ENCODE data around the gene DAGLB. TPM values are rescaled to one million over a fixed set of nuclear protein-coding genes. Genes with fewer than 3 reads are reported as not detected.
"Not testable (repeated sequence)": the region's sequence is repeated elsewhere in the genome, so short reads cannot be mapped to it uniquely, and the experiment has no call there.

The DAGLB gene
- total and polyA plus RNA-seq, 2 donors = 11.1 to 19.4 TPM

DNA sequence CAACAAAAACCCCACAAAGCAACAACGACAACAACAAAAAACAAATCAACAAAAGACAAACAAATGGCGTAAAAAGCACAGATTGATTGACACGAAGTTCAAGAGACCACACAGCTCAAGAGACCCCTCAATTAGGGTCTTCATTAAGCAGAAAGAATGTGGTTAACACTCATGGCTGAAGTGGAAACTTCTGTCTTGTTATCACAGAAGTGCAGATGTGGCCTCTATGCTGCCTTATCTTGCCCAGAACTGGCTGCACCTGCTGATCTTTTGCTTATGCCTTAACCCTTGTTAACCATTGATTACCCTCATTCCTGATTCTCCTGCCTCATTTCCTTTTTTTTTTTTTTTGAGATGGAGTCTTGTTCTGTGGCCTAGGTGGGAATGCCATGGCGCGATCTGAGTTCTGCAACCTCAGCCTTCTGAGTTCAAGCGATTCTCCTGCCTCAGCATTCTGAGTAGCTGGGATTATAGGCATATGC, 3.5 kb upstream of the DAGLB start:
- 87% methylated on average over 6 of the region's 6 CpGs for WGBS
- no peaks in the 10 kb centered on the region for H3K27me3 ChIP-seq (ENCODE audit: control insufficient read depth in 2 of 2, insufficient read depth in 1 of 2, low read length in 1 of 2)
- H3K4me3 ChIP-seq (ENCODE audit: low read length in 2 of 2) = no peak overlapping the region
- H3K27ac ChIP-seq (ENCODE audit: low read depth in 1 of 2, low read length in 1 of 2) = no peak overlapping the region
- H3K36me3 ChIP-seq (ENCODE audit: control insufficient read depth in 2 of 2, insufficient read depth in 2 of 2, low read length in 1 of 2) = no peaks in the 10 kb centered on the region
- H3K9me3 ChIP-seq (ENCODE audit: control insufficient read depth in 2 of 2, insufficient read depth in 1 of 2, low read length in 1 of 2) = no peaks in the 10 kb centered on the region
- peaks cover 0 to 20% of the 10 kb centered on the region in 2 donors for H3K4me1 ChIP-seq (ENCODE audit: control insufficient read depth in 2 of 2, insufficient read depth in 2 of 2, low read length in 2 of 2)
- DNase-seq (ENCODE audit: low read depth in 6 of 9, low spot score in 9 of 9) = no peak

DNA sequence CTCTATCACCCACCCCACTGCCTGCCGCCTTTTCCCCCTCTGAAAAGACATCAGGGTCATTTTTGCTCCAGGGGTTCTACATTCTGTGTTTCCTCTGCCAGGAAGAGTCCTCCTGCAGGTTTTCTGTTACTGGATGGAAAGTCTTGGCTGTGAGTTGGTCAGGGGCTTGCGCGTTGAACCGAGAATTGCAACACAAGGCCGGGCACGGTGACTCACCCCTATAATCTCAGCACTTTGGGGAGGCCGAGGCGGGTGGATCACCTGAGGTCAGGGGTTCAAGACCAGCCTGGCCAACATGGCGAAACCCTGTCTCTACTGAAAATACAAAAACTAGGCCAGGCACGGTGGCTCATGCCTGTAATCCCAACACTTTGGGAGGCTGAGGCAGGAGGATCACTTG, 2.8 kb upstream of the DAGLB start:
- WGBS = 91% methylated on average over 9 of the region's 10 CpGs
- peaks cover 0 to 20% of the 10 kb centered on the region in 2 donors for H3K4me1 ChIP-seq (ENCODE audit: control insufficient read depth in 2 of 2, insufficient read depth in 2 of 2, low read length in 2 of 2)
- H3K9me3 ChIP-seq (ENCODE audit: control insufficient read depth in 2 of 2, insufficient read depth in 1 of 2, low read length in 1 of 2); H3K27ac ChIP-seq (ENCODE audit: low read depth in 1 of 2, low read length in 1 of 2); H3K27me3 ChIP-seq (ENCODE audit: control insufficient read depth in 2 of 2, insufficient read depth in 1 of 2, low read length in 1 of 2); H3K36me3 ChIP-seq (ENCODE audit: control insufficient read depth in 2 of 2, insufficient read depth in 2 of 2, low read length in 1 of 2); DNase-seq (ENCODE audit: low read depth in 6 of 9, low spot score in 9 of 9); H3K4me3 ChIP-seq (ENCODE audit: low read length in 2 of 2): not testable (repeated sequence)

GRCh38 chr7:6449884-6450283, 2.1 kb upstream of the DAGLB start:
- not testable (repeated sequence) for H3K27me3 ChIP-seq (ENCODE audit: control insufficient read depth in 2 of 2, insufficient read depth in 1 of 2, low read length in 1 of 2); H3K4me3 ChIP-seq (ENCODE audit: low read length in 2 of 2); H3K27ac ChIP-seq (ENCODE audit: low read depth in 1 of 2, low read length in 1 of 2); H3K9me3 ChIP-seq (ENCODE audit: control insufficient read depth in 2 of 2, insufficient read depth in 1 of 2, low read length in 1 of 2); DNase-seq (ENCODE audit: low read depth in 6 of 9, low spot score in 9 of 9)
- H3K36me3 ChIP-seq (ENCODE audit: control insufficient read depth in 2 of 2, insufficient read depth in 2 of 2, low read length in 1 of 2) = peaks cover 5 to 10% of the 10 kb centered on the region in 2 donors
- 94% methylated on average over 10 of the region's 11 CpGs for WGBS
- peaks cover 0 to 20% of the 10 kb centered on the region in 2 donors for H3K4me1 ChIP-seq (ENCODE audit: control insufficient read depth in 2 of 2, insufficient read depth in 2 of 2, low read length in 2 of 2)

GRCh38 chr7:6448943-6449543, 1.3 kb upstream of the DAGLB start:
- Histone ChIP-seq H3K4me3 (ENCODE audit: low read length in 2 of 2) (no peak overlapping the region), H3K27ac (ENCODE audit: low read depth in 1 of 2, low read length in 1 of 2) (no peak overlapping the region), H3K9me3 (ENCODE audit: control insufficient read depth in 2 of 2, insufficient read depth in 1 of 2, low read length in 1 of 2) (no peaks in the 10 kb centered on the region), H3K36me3 (ENCODE audit: control insufficient read depth in 2 of 2, insufficient read depth in 2 of 2, low read length in 1 of 2) (peaks cover 9 to 17% of the 10 kb centered on the region in 2 donors), H3K27me3 (ENCODE audit: control insufficient read depth in 2 of 2, insufficient read depth in 1 of 2, low read length in 1 of 2) (no peaks in the 10 kb centered on the region), H3K4me1 (ENCODE audit: control insufficient read depth in 2 of 2, insufficient read depth in 2 of 2, low read length in 2 of 2) (peaks cover 0 to 20% of the 10 kb centered on the region in 2 donors)
- 94% methylated on average over 16 of the region's 16 CpGs for WGBS
- DNase-seq (ENCODE audit: low read depth in 6 of 9, low spot score in 9 of 9) = no peak

DNA sequence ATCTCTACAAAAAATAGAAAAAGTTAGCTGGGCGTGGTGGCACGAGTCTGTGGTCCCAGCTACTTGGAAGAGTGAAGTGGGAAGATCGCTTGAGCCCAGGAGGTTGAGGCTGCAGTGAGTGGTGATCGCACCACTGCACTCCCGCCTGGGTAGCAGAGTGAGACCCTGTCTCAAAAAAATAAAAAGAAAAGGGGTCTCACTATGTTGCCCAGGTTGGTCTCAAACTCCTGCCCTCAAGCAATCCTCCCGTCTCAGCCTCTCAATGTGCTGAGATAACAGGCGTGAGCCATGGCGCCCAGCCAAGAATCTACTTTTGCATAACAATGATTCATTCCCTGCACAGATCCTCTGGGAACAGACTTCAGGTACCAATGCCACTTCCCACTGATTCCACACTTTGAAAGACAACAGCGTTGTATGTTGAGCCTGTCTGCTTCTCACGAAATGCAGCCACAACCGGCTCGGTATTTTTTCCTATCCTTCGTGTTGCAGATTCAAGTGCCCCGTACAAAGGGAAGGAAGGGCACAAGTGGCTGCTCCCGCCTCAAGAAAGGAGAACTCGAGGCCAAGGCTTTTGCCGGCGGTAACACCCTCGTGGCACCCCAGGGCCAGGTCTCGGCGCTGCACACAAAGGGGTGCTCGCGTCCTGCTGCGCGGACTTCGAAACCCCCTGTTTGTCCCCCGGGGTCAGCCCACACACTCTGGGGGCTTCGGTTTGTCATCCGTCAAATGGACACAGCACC, 745 bp downstream of the DAGLB start:
- no peaks in the 10 kb centered on the region for H3K9me3 ChIP-seq (ENCODE audit: control insufficient read depth in 2 of 2, insufficient read depth in 1 of 2, low read length in 1 of 2)
- peak overlapping the region; percentile 76 to 99 for H3K4me3 ChIP-seq (ENCODE audit: low read length in 2 of 2)
- WGBS = 14% methylated on average over 29 of the region's 29 CpGs
- peak in 3 of 9 donors; percentile 18 to 56 (median 25) for DNase-seq (ENCODE audit: low read depth in 6 of 9, low spot score in 9 of 9)
- peaks cover 13 to 32% of the 10 kb centered on the region in 2 donors for H3K36me3 ChIP-seq (ENCODE audit: control insufficient read depth in 2 of 2, insufficient read depth in 2 of 2, low read length in 1 of 2)
- H3K27me3 ChIP-seq (ENCODE audit: control insufficient read depth in 2 of 2, insufficient read depth in 1 of 2, low read length in 1 of 2) = no peaks in the 10 kb centered on the region
- H3K4me1 ChIP-seq (ENCODE audit: control insufficient read depth in 2 of 2, insufficient read depth in 2 of 2, low read length in 2 of 2) = peaks cover 0 to 20% of the 10 kb centered on the region in 2 donors
- peak overlapping the region; percentile 72 to 91 for H3K27ac ChIP-seq (ENCODE audit: low read depth in 1 of 2, low read length in 1 of 2)

DNA sequence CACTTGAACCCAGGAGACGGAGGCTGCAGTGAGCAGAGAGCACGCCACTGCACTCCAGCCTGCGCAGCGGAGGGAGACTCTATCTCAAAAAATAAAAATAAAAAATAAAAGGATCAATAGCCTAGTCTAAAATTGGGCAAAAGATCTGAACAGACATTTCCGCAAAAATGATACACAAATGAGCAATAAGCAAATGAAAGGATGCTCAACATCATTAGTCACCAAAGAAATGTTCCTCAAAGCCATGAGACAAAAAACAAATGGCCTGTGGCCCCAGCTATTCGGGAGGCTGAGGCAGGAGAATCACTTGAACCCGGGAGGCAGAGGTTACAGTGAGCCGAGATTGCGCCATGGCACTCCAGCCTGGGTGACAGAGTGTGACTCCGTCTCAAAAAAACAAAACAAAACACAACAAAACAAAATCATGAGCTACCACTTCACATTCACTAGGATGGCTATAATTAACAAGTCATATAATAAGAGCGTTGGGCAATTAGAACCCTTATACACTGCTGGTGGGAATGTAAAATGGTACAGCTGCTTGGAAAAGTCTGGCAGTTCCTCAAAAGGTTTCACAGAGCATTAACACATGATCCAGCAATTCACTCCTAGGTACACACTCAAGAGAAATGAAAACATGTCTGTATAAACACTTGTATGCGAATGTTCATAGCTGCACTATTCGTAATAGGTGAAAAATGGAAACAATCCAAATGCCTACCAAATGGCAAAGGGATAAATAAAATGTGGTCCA, 3.1 kb downstream of the DAGLB start:
- no peak for DNase-seq (ENCODE audit: low read depth in 6 of 9, low spot score in 9 of 9)
- Histone ChIP-seq H3K27me3 (ENCODE audit: control insufficient read depth in 2 of 2, insufficient read depth in 1 of 2, low read length in 1 of 2) (no peaks in the 10 kb centered on the region), H3K36me3 (ENCODE audit: control insufficient read depth in 2 of 2, insufficient read depth in 2 of 2, low read length in 1 of 2) (peaks cover 13 to 35% of the 10 kb centered on the region in 2 donors), H3K4me1 (ENCODE audit: control insufficient read depth in 2 of 2, insufficient read depth in 2 of 2, low read length in 2 of 2) (peaks cover 0 to 20% of the 10 kb centered on the region in 2 donors), H3K9me3 (ENCODE audit: control insufficient read depth in 2 of 2, insufficient read depth in 1 of 2, low read length in 1 of 2) (no peaks in the 10 kb centered on the region), H3K4me3 (ENCODE audit: low read length in 2 of 2) (no peak overlapping the region), H3K27ac (ENCODE audit: low read depth in 1 of 2, low read length in 1 of 2) (no peak overlapping the region)
- 90% methylated on average over 13 of the region's 13 CpGs for WGBS

- WGBS = 98% methylated on average over 5 of the region's 5 CpGs
- H3K27me3 ChIP-seq (ENCODE audit: control insufficient read depth in 2 of 2, insufficient read depth in 1 of 2, low read length in 1 of 2) = no peaks in the 10 kb centered on the region
- no peak overlapping the region for H3K27ac ChIP-seq (ENCODE audit: low read depth in 1 of 2, low read length in 1 of 2)
- no peaks in the 10 kb centered on the region for H3K9me3 ChIP-seq (ENCODE audit: control insufficient read depth in 2 of 2, insufficient read depth in 1 of 2, low read length in 1 of 2)
- DNase-seq (ENCODE audit: low read depth in 6 of 9, low spot score in 9 of 9) = no peak
- H3K4me1 ChIP-seq (ENCODE audit: control insufficient read depth in 2 of 2, insufficient read depth in 2 of 2, low read length in 2 of 2) = peaks cover 2 to 23% of the 10 kb centered on the region in 2 donors
- no peak overlapping the region for H3K4me3 ChIP-seq (ENCODE audit: low read length in 2 of 2)
- peaks cover 13 to 35% of the 10 kb centered on the region in 2 donors for H3K36me3 ChIP-seq (ENCODE audit: control insufficient read depth in 2 of 2, insufficient read depth in 2 of 2, low read length in 1 of 2)
These were observed 4.3 kb downstream of the DAGLB start for GRCh38 chr7:6443372-6443941.

DNA sequence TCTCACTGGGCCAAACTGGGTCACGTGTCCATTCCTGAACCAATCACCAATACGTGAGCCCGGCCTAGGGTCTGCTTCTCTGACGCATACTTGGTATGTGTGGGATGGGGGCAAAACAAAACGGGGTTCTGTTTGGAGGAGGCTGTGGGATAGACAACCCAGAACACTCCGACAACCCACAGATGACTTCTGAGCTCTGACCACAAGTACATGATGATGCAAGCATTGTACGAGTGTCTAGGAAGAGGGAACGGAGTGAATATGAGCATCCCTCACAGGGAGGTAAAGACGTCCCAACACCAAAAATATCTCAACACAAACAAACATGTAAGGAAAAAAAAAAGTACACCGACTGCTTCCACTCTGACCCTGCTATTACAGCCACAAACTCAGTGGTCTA, 5.6 kb downstream of the DAGLB start:
- DNase-seq (ENCODE audit: low read depth in 6 of 9, low spot score in 9 of 9) = no peak
- WGBS = 89% methylated on average over 10 of the region's 10 CpGs
- H3K4me3 ChIP-seq (ENCODE audit: low read length in 2 of 2) = no peak overlapping the region
- no peaks in the 10 kb centered on the region for H3K9me3 ChIP-seq (ENCODE audit: control insufficient read depth in 2 of 2, insufficient read depth in 1 of 2, low read length in 1 of 2)
- no peak overlapping the region for H3K27ac ChIP-seq (ENCODE audit: low read depth in 1 of 2, low read length in 1 of 2)
- peaks cover 13 to 35% of the 10 kb centered on the region in 2 donors for H3K36me3 ChIP-seq (ENCODE audit: control insufficient read depth in 2 of 2, insufficient read depth in 2 of 2, low read length in 1 of 2)
- peaks cover 4 to 28% of the 10 kb centered on the region in 2 donors for H3K4me1 ChIP-seq (ENCODE audit: control insufficient read depth in 2 of 2, insufficient read depth in 2 of 2, low read length in 2 of 2)
- no peaks in the 10 kb centered on the region for H3K27me3 ChIP-seq (ENCODE audit: control insufficient read depth in 2 of 2, insufficient read depth in 1 of 2, low read length in 1 of 2)

Measured in thymus (tissue), 11 donors.